ENCODE measurements around the gene MATK. TPM values are rescaled to one million over a fixed set of nuclear protein-coding genes. Genes with fewer than 3 reads are reported as not detected.
"Not testable (repeated sequence)": the region's sequence is repeated elsewhere in the genome, so short reads cannot be mapped to it uniquely, and the experiment has no call there.

Gene MATK
- total RNA-seq, 2 experiments from 2014 or later, result 24.4 to 25.2 TPM

DNA sequence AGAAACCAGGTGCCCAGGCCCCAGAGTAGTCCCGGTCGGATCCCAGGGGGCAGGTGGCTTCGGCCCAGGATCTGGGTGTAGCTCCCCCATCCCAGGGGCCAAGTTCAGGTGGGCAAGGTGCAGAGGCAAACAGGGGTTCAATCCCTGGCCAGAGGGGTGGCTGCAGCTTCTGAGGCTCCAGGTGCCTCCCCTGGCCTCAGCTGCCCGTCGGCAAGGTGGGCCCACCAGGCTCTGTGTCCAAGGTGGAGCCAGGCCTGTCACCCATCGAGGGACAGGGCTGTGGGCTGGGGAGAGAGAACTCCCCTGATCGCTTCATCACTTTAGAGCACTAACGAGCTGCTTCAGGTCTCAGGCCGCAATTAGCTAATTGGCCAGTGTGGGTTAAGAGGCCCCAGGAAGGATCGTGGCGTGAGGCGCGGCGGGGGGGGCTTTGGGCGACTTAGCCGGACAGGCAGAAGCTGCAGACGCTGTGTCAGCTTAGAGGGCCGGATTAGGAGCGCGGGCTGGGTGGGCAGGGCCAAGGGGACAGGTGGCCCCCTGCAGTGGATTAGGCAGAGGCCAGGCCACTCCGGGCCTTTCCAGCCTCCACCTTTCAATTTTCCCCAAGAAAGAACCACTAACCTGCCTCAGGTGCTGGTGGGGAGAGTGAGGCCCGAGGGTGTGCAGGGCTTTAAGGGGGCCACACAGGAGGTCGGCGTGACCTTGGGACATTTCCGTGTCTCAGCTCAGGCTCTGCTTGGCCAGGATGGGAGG lies 11.4 kb downstream of the MATK start:
- H3K36me3 Mint-ChIP-seq, result peaks cover 2% of the 10 kb centered on the region
- no peaks in the 10 kb centered on the region for H3K27me3 Mint-ChIP-seq
- intact Hi-C loops (cut with micrococcal nuclease), result no loop called here
- DNase-seq, result no peak
- H3K9me3 Mint-ChIP-seq, result no peaks in the 10 kb centered on the region
- ChIA-PET CTCF (no interaction called here), POLR2A (no interaction called here)
- H3K27ac Mint-ChIP-seq, result no peak overlapping the region
- no peak overlapping the region for H3K4me3 Mint-ChIP-seq
- H3K4me1 Mint-ChIP-seq (ENCODE audit: low read depth), result no peaks in the 10 kb centered on the region

- DNase-seq, result no peak
- Mint-ChIP-seq H3K27me3 (no peaks in the 10 kb centered on the region), H3K27ac (no peak overlapping the region), H3K36me3 (peaks cover 2% of the 10 kb centered on the region), H3K9me3 (no peaks in the 10 kb centered on the region), H3K4me1 (ENCODE audit: low read depth) (no peaks in the 10 kb centered on the region), H3K4me3 (no peak overlapping the region)
- POLR2A ChIA-PET, result no interaction called here
- CTCF ChIA-PET, result no interaction called here
- intact Hi-C loops (cut with micrococcal nuclease), result no loop called here
Observed at GRCh38 chr19:3773814-3774515, 12.2 kb downstream of the MATK start.

DNA sequence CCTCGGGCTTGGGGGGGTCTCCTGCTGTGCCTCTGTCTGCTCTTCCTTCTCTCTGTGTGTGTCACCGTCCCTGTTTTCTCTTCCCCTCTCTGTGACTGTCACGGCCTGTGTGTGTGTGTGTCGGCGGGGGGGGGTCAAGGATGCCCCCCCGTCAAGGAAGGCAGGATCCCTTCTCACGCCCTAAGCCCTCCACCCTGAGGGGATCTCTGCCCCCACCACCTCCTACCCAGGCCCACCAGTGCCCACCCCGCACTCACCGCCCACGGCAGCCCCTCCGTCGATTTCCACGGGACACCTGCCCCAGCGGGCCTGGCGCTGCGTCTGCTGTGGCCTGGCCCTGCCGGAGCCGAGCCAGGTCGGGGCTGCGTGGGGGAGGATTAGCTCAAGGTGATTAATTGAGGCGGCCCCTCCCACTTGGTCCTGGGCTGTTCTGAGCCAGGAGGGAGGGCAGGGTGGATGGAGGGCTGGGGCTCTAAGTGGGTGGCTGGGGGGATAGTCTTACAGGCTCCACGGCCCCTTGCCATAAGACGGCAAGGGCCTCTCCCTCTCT lies 14.2 kb downstream of the MATK start, which contains the start of gene RAX2:
RAX2 (minus strand) TSS at position 323 of the 550 bp plus-strand sequence. CDS start 486 bp downstream, outside the sequence.
- CTCF ChIA-PET, result no interaction called here
- H3K27ac Mint-ChIP-seq, result no peak within 1 kb of the TSS
- intact Hi-C loops (cut with micrococcal nuclease), result no loop called here
- H3K27me3 Mint-ChIP-seq, result no peaks in the 10 kb centered on the region
- no peak for DNase-seq
- no peak within 1 kb of the TSS for H3K4me3 Mint-ChIP-seq
- no peaks in the 10 kb centered on the region for H3K4me1 Mint-ChIP-seq (ENCODE audit: low read depth)
- POLR2A ChIA-PET, result no interaction called here
- no peaks in the 10 kb centered on the region for H3K9me3 Mint-ChIP-seq
- peaks cover 5% of the 10 kb centered on the region for H3K36me3 Mint-ChIP-seq

DNA sequence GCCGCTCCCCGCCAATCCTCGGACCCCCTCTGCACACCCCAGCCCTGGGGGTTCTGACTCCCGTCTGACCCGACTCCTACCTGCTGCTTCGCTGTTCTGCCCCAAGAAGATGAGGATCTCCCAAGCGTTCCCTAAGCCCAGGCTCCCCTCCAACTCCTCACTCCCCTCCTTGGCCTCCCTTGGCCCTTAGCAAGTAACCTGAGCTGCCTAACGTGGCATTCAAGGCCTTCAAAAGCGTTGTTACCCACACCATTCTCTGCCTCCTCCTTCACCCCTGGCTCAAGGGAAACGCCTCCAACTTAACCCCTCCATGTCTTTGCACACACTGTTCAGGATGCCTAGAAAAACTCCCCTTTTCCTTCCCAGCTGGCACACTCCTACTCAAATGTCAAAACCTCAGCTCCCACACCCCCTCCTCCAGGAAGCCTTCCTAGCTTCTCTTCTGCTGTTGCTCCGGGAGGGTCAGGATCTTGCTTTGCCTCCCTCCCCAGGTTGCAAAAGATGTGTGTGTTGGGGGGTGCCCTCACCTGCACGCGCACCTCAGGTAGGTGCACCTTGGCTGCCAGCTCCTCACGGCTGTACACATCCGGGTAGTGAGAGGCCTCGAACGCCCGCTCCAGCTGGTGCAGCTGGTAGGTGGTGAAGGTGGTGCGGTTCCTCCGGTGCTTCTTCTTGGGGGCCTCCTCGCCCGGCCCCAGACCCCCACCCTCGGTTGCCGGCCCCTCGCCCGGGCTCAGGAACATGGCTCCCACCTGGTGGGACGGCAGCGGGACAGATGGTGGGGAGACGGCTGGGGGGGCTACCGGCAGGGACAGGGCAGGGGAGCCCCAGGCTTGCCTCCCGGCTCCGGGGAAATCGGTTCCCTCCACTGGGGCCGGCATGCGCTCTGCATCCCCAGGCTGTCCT lies 14.9 kb downstream of the MATK start:
- POLR2A ChIA-PET, result no interaction called here
- no peak overlapping the region for H3K4me3 Mint-ChIP-seq
- no peak overlapping the region for H3K27ac Mint-ChIP-seq
- H3K27me3 Mint-ChIP-seq, result no peaks in the 10 kb centered on the region
- peaks cover 6% of the 10 kb centered on the region for H3K4me1 Mint-ChIP-seq (ENCODE audit: low read depth)
- intact Hi-C loops (cut with micrococcal nuclease), result no loop called here
- H3K9me3 Mint-ChIP-seq, result no peaks in the 10 kb centered on the region
- H3K36me3 Mint-ChIP-seq, result peaks cover 11% of the 10 kb centered on the region
- CTCF ChIA-PET, result no interaction called here
- no peak for DNase-seq

GRCh38 chr19:3770136-3770999 lies 15.8 kb downstream of the MATK start:
- no peak overlapping the region for H3K27ac Mint-ChIP-seq
- intact Hi-C loops (cut with micrococcal nuclease), result no loop called here
- H3K36me3 Mint-ChIP-seq, result peaks cover 12% of the 10 kb centered on the region
- POLR2A ChIA-PET, result no interaction called here
- no peaks in the 10 kb centered on the region for H3K9me3 Mint-ChIP-seq
- H3K4me3 Mint-ChIP-seq, result no peak overlapping the region
- no peak for DNase-seq
- peaks cover 6% of the 10 kb centered on the region for H3K4me1 Mint-ChIP-seq (ENCODE audit: low read depth)
- H3K27me3 Mint-ChIP-seq, result no peaks in the 10 kb centered on the region
- CTCF ChIA-PET, result interaction anchor here (0.5 kb wide), 1 partner anchor 405 kb away, joined by 3 read pairs; no protein-coding TSS in a partner anchor

- ChIA-PET POLR2A (no interaction called here), CTCF (no interaction called here)
- intact Hi-C loops (cut with micrococcal nuclease), result no loop called here
- Mint-ChIP-seq H3K27ac (no peak overlapping the region), H3K9me3 (no peaks in the 10 kb centered on the region), H3K4me3 (no peak overlapping the region), H3K4me1 (ENCODE audit: low read depth) (peaks cover 6% of the 10 kb centered on the region), H3K27me3 (no peaks in the 10 kb centered on the region), H3K36me3 (peaks cover 12% of the 10 kb centered on the region)
- no peak for DNase-seq
Observed at GRCh38 chr19:3769494-3769893, 16.7 kb downstream of the MATK start.

- intact Hi-C loops (cut with micrococcal nuclease), result no loop called here
- peaks cover 6% of the 10 kb centered on the region for H3K4me1 Mint-ChIP-seq (ENCODE audit: low read depth)
- POLR2A ChIA-PET, result interaction anchor here (0.6 kb wide), 1 partner anchor 23 kb away, joined by 3 read pairs; no protein-coding TSS in a partner anchor
- no peaks in the 10 kb centered on the region for H3K27me3 Mint-ChIP-seq
- peaks cover 12% of the 10 kb centered on the region for H3K36me3 Mint-ChIP-seq
- H3K4me3 Mint-ChIP-seq, result no peak overlapping the region
- no peaks in the 10 kb centered on the region for H3K9me3 Mint-ChIP-seq
- CTCF ChIA-PET, result no interaction called here
- no peak overlapping the region for H3K27ac Mint-ChIP-seq
- no peak for DNase-seq
Observed at GRCh38 chr19:3768748-3769099, 17.5 kb downstream of the MATK start.

DNA sequence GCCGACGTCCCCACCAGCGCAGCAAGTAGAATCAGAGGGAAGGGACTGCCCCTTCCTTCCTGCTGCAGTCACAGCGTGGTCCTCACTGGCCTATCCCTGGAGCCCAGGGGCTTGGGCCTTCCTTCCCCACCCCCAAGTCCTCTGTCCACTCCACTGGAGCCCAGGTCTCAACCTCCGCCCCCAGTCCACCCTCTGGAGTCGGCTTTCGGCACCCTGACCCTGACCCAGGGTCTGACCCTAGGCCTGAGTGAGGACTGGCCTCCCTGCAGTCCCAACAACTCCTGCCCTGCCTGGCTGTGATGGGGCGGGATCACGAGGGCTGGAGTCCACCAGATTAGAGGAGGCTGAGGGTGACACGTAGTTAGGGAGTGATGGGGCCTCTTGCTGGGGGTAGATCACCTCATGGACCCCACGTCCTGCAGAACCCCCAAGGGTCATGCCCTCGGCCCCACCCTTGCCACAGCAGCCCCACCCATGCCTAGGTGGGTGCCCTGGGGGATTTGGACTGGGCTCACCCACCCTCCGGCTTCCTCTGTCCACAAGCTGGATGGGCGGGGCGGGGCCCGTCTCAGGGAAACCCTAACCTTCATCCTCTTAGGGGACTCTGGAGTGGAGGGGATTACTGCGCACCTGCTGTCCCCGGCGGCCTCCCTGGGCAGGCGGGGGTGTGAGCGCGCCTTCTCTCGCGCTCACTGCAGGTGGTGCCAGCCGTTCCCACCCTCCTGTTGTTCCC lies 18.0 kb downstream of the MATK start:
- Mint-ChIP-seq H3K4me3 (no peak overlapping the region), H3K36me3 (peaks cover 12% of the 10 kb centered on the region), H3K27me3 (no peaks in the 10 kb centered on the region), H3K9me3 (no peaks in the 10 kb centered on the region), H3K27ac (no peak overlapping the region), H3K4me1 (ENCODE audit: low read depth) (peaks cover 10% of the 10 kb centered on the region)
- ChIA-PET POLR2A (interaction anchor here (0.6 kb wide), 1 partner anchor 24 kb away, joined by 3 read pairs; no protein-coding TSS in a partner anchor), CTCF (no interaction called here)
- no peak for DNase-seq
- intact Hi-C loops (cut with micrococcal nuclease), result no loop called here

- H3K27me3 Mint-ChIP-seq, result no peaks in the 10 kb centered on the region
- intact Hi-C loops (cut with micrococcal nuclease), result no loop called here
- peaks cover 16% of the 10 kb centered on the region for H3K36me3 Mint-ChIP-seq
- ChIA-PET CTCF (interaction anchor here (1.8 kb wide), 1 partner anchor 55 kb away, joined by 5 read pairs; no protein-coding TSS in a partner anchor), POLR2A (no interaction called here)
- peaks cover 15% of the 10 kb centered on the region for H3K4me1 Mint-ChIP-seq (ENCODE audit: low read depth)
- no peak for DNase-seq
- no peaks in the 10 kb centered on the region for H3K9me3 Mint-ChIP-seq
- H3K4me3 Mint-ChIP-seq, result no peak overlapping the region
- peak overlapping the region; percentile 36 for H3K27ac Mint-ChIP-seq
Observed at GRCh38 chr19:3767050-3767449, 19.1 kb downstream of the MATK start.

GRCh38 chr19:3766520-3766919 lies 19.7 kb downstream of the MATK start:
- intact Hi-C loops (cut with micrococcal nuclease), result no loop called here
- peak; percentile 30 for DNase-seq

GRCh38 chr19:3765757-3766156 lies 20.4 kb downstream of the MATK start:
- POLR2A ChIA-PET; H3K27me3 Mint-ChIP-seq; H3K27ac Mint-ChIP-seq; intact Hi-C loops (cut with micrococcal nuclease); H3K4me3 Mint-ChIP-seq; CTCF ChIA-PET; DNase-seq; H3K9me3 Mint-ChIP-seq: not testable (repeated sequence)
- Mint-ChIP-seq H3K36me3 (peaks cover 21% of the 10 kb centered on the region), H3K4me1 (ENCODE audit: low read depth) (peaks cover 19% of the 10 kb centered on the region)

More at GRCh38 chr19:3766520-3766919, 19.7 kb downstream of the MATK start:
- CTCF ChIA-PET, result interaction anchor here (1.8 kb wide), 1 partner anchor 56 kb away, joined by 5 read pairs; no protein-coding TSS in a partner anchor
- H3K4me3 Mint-ChIP-seq, result no peak overlapping the region
- no peaks in the 10 kb centered on the region for H3K27me3 Mint-ChIP-seq
- H3K9me3 Mint-ChIP-seq, result no peaks in the 10 kb centered on the region
- H3K4me1 Mint-ChIP-seq (ENCODE audit: low read depth), result peaks cover 19% of the 10 kb centered on the region
- H3K27ac Mint-ChIP-seq, result peak overlapping the region; percentile 36
- H3K36me3 Mint-ChIP-seq, result peaks cover 16% of the 10 kb centered on the region
- POLR2A ChIA-PET, result no interaction called here
